ENCODE data around the gene CHN2. TPM values are rescaled to one million over a fixed set of nuclear protein-coding genes. Genes with fewer than 3 reads are reported as not detected.

CHN2 gene
- total RNA-seq, 1 donor from 2014 or later: 14.2 TPM

DNA sequence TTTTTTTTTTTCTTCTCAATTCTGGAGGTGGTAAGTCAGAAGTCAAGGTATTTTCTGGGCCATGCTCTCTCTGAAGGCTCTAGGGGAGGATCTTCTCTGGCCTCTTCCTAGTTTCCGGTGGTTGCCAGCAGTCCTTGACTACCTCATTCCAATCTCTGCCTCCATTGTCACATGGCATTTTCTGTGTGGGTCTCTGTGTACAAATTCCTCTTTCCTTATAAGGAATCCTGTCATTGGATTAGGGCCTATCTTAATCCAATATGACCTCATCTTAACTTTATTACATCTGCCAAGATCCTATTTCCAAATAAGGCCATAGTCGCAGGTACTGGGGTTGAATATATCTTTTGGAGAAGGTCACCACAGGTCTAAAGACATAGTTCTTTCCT lies 239.8 kb downstream of the CHN2 start:
- Histone ChIP-seq H3K4me1 (no peaks in the 10 kb centered on the region), H3K4me3 (no peak overlapping the region), H3K27me3 (ENCODE audit: low read depth) (no peaks in the 10 kb centered on the region), H3K36me3 (no peaks in the 10 kb centered on the region), H3K9me3 (no peaks in the 10 kb centered on the region), H3K27ac (no peak overlapping the region)
- TF ChIP-seq, protein P1, sequence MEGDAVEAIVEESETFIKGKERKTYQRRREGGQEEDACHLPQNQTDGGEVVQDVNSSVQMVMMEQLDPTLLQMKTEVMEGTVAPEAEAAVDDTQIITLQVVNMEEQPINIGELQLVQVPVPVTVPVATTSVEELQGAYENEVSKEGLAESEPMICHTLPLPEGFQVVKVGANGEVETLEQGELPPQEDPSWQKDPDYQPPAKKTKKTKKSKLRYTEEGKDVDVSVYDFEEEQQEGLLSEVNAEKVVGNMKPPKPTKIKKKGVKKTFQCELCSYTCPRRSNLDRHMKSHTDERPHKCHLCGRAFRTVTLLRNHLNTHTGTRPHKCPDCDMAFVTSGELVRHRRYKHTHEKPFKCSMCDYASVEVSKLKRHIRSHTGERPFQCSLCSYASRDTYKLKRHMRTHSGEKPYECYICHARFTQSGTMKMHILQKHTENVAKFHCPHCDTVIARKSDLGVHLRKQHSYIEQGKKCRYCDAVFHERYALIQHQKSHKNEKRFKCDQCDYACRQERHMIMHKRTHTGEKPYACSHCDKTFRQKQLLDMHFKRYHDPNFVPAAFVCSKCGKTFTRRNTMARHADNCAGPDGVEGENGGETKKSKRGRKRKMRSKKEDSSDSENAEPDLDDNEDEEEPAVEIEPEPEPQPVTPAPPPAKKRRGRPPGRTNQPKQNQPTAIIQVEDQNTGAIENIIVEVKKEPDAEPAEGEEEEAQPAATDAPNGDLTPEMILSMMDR (IDR thresholded peaks at IDR 0.05): no peak
- ATAC-seq (no peak), DNase-seq (no peak)
- intact Hi-C loops (cut with DNase I): no loop called here

DNA sequence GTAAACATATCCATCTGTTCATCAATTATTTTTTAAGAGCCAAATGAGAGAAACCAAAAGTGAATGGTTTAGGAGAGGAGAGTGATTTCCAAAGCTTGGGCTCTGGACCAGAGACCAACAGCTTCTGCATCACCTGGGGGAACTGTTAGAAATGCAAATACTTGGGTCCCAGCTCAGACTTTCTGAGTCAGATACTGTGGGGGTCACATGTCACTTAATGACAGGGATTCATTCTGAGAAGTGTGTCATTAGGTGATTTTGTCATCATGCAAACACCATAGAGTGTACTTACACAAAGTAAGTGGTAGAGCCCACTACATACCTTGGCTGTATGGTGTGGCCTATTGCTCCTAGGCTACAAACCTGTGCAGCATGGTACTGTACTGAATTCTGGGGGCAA lies 240.6 kb downstream of the CHN2 start:
- H3K27me3 ChIP-seq (ENCODE audit: low read depth): no peaks in the 10 kb centered on the region
- ATAC-seq (no peak), DNase-seq (no peak)
- intact Hi-C loops (cut with DNase I): no loop called here
- no peaks in the 10 kb centered on the region for H3K36me3 ChIP-seq
- no peak overlapping the region for H3K27ac ChIP-seq
- H3K9me3 ChIP-seq: no peaks in the 10 kb centered on the region
- H3K4me1 ChIP-seq: no peaks in the 10 kb centered on the region
- TF ChIP-seq, protein P1 (IDR thresholded peaks at IDR 0.05): no peak
- no peak overlapping the region for H3K4me3 ChIP-seq

DNA sequence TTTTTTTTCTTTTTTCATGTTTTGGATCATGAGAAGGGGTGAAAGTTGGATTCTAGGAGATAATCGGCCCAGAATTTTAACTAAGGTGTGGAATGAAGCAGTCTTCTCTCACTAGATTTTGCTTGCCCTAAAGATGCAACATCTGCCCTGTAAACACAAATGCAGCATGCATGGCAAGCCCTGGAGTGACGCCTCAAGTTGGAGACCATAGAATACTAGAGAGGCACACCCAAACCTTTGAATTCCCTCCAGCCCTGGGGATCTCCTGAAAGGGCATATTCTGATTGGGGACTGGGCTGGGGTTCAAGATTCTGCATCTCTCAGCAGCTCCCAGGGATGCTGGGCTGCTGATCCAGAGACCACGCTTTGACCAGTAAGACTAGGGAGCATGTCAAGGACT lies 241.3 kb downstream of the CHN2 start:
- ATAC-seq: no peak
- Histone ChIP-seq H3K36me3 (no peaks in the 10 kb centered on the region), H3K9me3 (no peaks in the 10 kb centered on the region), H3K4me3 (no peak overlapping the region), H3K27ac (no peak overlapping the region), H3K4me1 (no peaks in the 10 kb centered on the region), H3K27me3 (ENCODE audit: low read depth) (no peaks in the 10 kb centered on the region)
- DNase-seq: no peak
- intact Hi-C loops (cut with DNase I): no loop called here
- TF ChIP-seq, protein P1 (IDR thresholded peaks at IDR 0.05): no peak

GRCh38 chr7:29442146-29442545 lies 247.6 kb downstream of the CHN2 start:
- no peaks in the 10 kb centered on the region for H3K9me3 ChIP-seq
- H3K27ac ChIP-seq: no peak overlapping the region
- ATAC-seq (no peak), DNase-seq (no peak)
- H3K4me1 ChIP-seq: no peaks in the 10 kb centered on the region
- TF ChIP-seq, protein P1 (IDR thresholded peaks at IDR 0.05): no peak
- no peaks in the 10 kb centered on the region for H3K36me3 ChIP-seq
- H3K4me3 ChIP-seq: no peak overlapping the region
- H3K27me3 ChIP-seq (ENCODE audit: low read depth): no peaks in the 10 kb centered on the region
- intact Hi-C loops (cut with DNase I): no loop called here

- ATAC-seq (no peak), DNase-seq (no peak)
- Histone ChIP-seq H3K9me3 (no peaks in the 10 kb centered on the region), H3K36me3 (no peaks in the 10 kb centered on the region), H3K27me3 (ENCODE audit: low read depth) (no peaks in the 10 kb centered on the region), H3K4me3 (no peak overlapping the region), H3K4me1 (no peaks in the 10 kb centered on the region), H3K27ac (no peak overlapping the region)
- intact Hi-C loops (cut with DNase I): no loop called here
- TF ChIP-seq, protein P1 (IDR thresholded peaks at IDR 0.05): no peak
These were observed 249.0 kb downstream of the CHN2 start for GRCh38 chr7:29443552-29443951.

GRCh38 chr7:29444267-29444666 lies 249.7 kb downstream of the CHN2 start:
- Histone ChIP-seq H3K27me3 (ENCODE audit: low read depth) (no peaks in the 10 kb centered on the region), H3K27ac (no peak overlapping the region), H3K4me3 (no peak overlapping the region), H3K36me3 (no peaks in the 10 kb centered on the region), H3K9me3 (no peaks in the 10 kb centered on the region), H3K4me1 (no peaks in the 10 kb centered on the region)
- DNase-seq (no peak), ATAC-seq (no peak)
- intact Hi-C loops (cut with DNase I): no loop called here
- TF ChIP-seq, protein P1 (IDR thresholded peaks at IDR 0.05): no peak
